ENCODE measurements around the gene KLK14.

- TF ChIP-seq CTCF (IDR thresholded peaks at IDR 0.05) (no peak), POLR2A (IDR thresholded peaks at IDR 0.05) (no peak)
These were observed 22.4 kb downstream of the KLK14 start for GRCh38 chr19:51060336-51060735.
